Measurements from ENCODE around the gene BCHE.

The BCHE gene

DNA sequence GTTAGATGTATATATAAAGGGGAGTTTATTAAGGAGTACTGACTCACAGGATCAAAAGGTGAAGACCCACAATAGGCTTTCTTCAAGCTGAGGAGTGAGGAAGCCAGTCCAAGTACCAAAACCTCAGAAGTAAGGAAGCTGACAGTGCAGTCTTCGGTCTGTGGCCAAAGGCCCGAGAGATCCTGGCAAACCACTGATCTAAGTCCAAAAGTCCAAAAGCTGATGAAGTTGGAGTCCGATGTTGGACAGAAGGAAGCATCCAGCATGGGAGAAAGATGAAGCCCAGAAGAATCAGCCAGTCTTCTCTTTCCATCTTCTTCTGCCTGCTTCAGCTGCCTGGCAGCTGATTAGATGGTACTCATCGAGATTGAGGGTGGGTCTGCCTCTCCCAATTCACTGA lies 107.5 kb downstream of the BCHE start:
- no peak for TF ChIP-seq RAD21 (IDR thresholded peaks at IDR 0.05; ENCODE audit: low read depth)
- no peak for TF ChIP-seq FOXM1 (IDR thresholded peaks at IDR 0.05; ENCODE audit: borderline replicate concordance, low read depth)
- no peak for TF ChIP-seq EP300 (IDR thresholded peaks at IDR 0.05; ENCODE audit: borderline replicate concordance)
- TF ChIP-seq, protein P1, sequence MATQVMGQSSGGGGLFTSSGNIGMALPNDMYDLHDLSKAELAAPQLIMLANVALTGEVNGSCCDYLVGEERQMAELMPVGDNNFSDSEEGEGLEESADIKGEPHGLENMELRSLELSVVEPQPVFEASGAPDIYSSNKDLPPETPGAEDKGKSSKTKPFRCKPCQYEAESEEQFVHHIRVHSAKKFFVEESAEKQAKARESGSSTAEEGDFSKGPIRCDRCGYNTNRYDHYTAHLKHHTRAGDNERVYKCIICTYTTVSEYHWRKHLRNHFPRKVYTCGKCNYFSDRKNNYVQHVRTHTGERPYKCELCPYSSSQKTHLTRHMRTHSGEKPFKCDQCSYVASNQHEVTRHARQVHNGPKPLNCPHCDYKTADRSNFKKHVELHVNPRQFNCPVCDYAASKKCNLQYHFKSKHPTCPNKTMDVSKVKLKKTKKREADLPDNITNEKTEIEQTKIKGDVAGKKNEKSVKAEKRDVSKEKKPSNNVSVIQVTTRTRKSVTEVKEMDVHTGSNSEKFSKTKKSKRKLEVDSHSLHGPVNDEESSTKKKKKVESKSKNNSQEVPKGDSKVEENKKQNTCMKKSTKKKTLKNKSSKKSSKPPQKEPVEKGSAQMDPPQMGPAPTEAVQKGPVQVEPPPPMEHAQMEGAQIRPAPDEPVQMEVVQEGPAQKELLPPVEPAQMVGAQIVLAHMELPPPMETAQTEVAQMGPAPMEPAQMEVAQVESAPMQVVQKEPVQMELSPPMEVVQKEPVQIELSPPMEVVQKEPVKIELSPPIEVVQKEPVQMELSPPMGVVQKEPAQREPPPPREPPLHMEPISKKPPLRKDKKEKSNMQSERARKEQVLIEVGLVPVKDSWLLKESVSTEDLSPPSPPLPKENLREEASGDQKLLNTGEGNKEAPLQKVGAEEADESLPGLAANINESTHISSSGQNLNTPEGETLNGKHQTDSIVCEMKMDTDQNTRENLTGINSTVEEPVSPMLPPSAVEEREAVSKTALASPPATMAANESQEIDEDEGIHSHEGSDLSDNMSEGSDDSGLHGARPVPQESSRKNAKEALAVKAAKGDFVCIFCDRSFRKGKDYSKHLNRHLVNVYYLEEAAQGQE (IDR thresholded peaks at IDR 0.05; ENCODE audit: low read depth): no peak
- no peak for TF ChIP-seq TEAD4 (IDR thresholded peaks at IDR 0.05)
- no peak for TF ChIP-seq ZBTB7A (IDR thresholded peaks at IDR 0.05; ENCODE audit: low read depth)
- TF ChIP-seq TAF1 (IDR thresholded peaks at IDR 0.05; ENCODE audit: low read depth): no peak
- TF ChIP-seq NFIC (IDR thresholded peaks at IDR 0.05): no peak
- no peak for TF ChIP-seq YY1 (IDR thresholded peaks at IDR 0.05; ENCODE audit: low read depth)
- TF ChIP-seq CREB1 (IDR thresholded peaks at IDR 0.05; ENCODE audit: low read depth): no peak
- no peak for TF ChIP-seq MAX (IDR thresholded peaks at IDR 0.05)
- TF ChIP-seq, protein P2, sequence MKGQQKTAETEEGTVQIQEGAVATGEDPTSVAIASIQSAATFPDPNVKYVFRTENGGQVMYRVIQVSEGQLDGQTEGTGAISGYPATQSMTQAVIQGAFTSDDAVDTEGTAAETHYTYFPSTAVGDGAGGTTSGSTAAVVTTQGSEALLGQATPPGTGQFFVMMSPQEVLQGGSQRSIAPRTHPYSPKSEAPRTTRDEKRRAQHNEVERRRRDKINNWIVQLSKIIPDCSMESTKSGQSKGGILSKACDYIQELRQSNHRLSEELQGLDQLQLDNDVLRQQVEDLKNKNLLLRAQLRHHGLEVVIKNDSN (IDR thresholded peaks at IDR 0.05): no peak
- TF ChIP-seq EGR1 (IDR thresholded peaks at IDR 0.05): no peak
- no peak for TF ChIP-seq TCF12 (IDR thresholded peaks at IDR 0.05; ENCODE audit: low read depth)
- TF ChIP-seq CEBPB (IDR thresholded peaks at IDR 0.05): no peak

DNA sequence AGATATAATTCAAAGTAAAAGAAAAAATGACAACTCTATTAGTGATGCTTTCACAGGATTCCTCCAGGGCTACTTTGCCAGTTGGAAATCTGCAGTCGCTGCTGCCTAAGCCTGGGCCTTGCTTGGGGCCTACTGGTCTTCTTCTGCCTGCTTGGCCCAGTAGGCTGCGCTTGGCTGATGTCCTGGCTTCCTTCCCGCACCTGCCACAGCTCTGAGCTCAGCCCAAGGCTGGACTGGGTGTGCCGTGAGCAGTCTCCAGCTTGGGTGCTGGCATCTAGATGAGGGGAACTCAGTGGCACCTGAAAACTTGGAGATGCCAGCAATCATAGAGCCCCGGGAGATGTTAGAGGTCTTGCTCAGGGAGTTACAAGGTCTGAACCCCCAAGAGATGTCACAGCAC lies 108.3 kb downstream of the BCHE start:
- TF ChIP-seq TEAD4 (IDR thresholded peaks at IDR 0.05): no peak
- TF ChIP-seq TAF1 (IDR thresholded peaks at IDR 0.05; ENCODE audit: low read depth): no peak
- TF ChIP-seq ZBTB7A (IDR thresholded peaks at IDR 0.05; ENCODE audit: low read depth): no peak
- no peak for TF ChIP-seq RAD21 (IDR thresholded peaks at IDR 0.05; ENCODE audit: low read depth)
- TF ChIP-seq FOXM1 (IDR thresholded peaks at IDR 0.05; ENCODE audit: borderline replicate concordance, low read depth): no peak
- no peak for TF ChIP-seq TCF12 (IDR thresholded peaks at IDR 0.05; ENCODE audit: low read depth)
- TF ChIP-seq CEBPB (IDR thresholded peaks at IDR 0.05): no peak
- TF ChIP-seq NFIC (IDR thresholded peaks at IDR 0.05): no peak
- no peak for TF ChIP-seq EP300 (IDR thresholded peaks at IDR 0.05; ENCODE audit: borderline replicate concordance)
- TF ChIP-seq CREB1 (IDR thresholded peaks at IDR 0.05; ENCODE audit: low read depth): no peak
- TF ChIP-seq, protein P1 (IDR thresholded peaks at IDR 0.05; ENCODE audit: low read depth): no peak
- TF ChIP-seq YY1 (IDR thresholded peaks at IDR 0.05; ENCODE audit: low read depth): no peak

- TF ChIP-seq, protein P1 (IDR thresholded peaks at IDR 0.05; ENCODE audit: low read depth): no peak
- TF ChIP-seq, protein P2 (IDR thresholded peaks at IDR 0.05): no peak
- TF ChIP-seq CREB1 (IDR thresholded peaks at IDR 0.05; ENCODE audit: low read depth) (no peak), YY1 (IDR thresholded peaks at IDR 0.05; ENCODE audit: low read depth) (no peak), TAF1 (IDR thresholded peaks at IDR 0.05; ENCODE audit: low read depth) (no peak), EP300 (IDR thresholded peaks at IDR 0.05; ENCODE audit: borderline replicate concordance) (no peak), MAX (IDR thresholded peaks at IDR 0.05) (no peak), NFIC (IDR thresholded peaks at IDR 0.05) (no peak), EGR1 (IDR thresholded peaks at IDR 0.05) (no peak), TCF12 (IDR thresholded peaks at IDR 0.05; ENCODE audit: low read depth) (no peak), ZBTB7A (IDR thresholded peaks at IDR 0.05; ENCODE audit: low read depth) (no peak), FOXM1 (IDR thresholded peaks at IDR 0.05; ENCODE audit: borderline replicate concordance, low read depth) (no peak), TEAD4 (IDR thresholded peaks at IDR 0.05) (no peak), RAD21 (IDR thresholded peaks at IDR 0.05; ENCODE audit: low read depth) (no peak), CEBPB (IDR thresholded peaks at IDR 0.05) (no peak)
Observed at GRCh38 chr3:165725296-165725695, 111.9 kb downstream of the BCHE start.

Measured in Ishikawa (cell line).